K562 (cell line): ENCODE results near the gene SUPT3H. TPM values are rescaled to one million over a fixed set of nuclear protein-coding genes. Genes with fewer than 3 reads are reported as not detected.

Experiments
- CXXC5 ChIP-seq: fragments of 250-450 bp; sonication (Bioruptor Pico); IDR thresholded peaks from 2 replicates; pipeline ENCODE4 v1.8.0; 2022; ENCODE audit warnings: inconsistent platforms, mild to moderate bottlenecking, moderate library complexity
- HMGN3 ChIP-seq: IDR thresholded peaks from 2 replicates; pipeline ENCODE4 v1.6.1; 2011; ENCODE audit warnings: borderline replicate concordance, low read depth, mild to moderate bottlenecking, mixed read lengths, low read length; ENCODE audit not compliant: insufficient read length; ENCODE audit errors: extremely low read depth
- ILK ChIP-seq: fragments of 450-650 bp; IDR thresholded peaks from 2 replicates; pipeline ENCODE4 v1.6.1; 2016; ENCODE audit warnings: missing genetic modification characterization, low read depth, mild to moderate bottlenecking, missing compliant biosample characterization, moderate library complexity, borderline replicate concordance
- KAT8 ChIP-seq: fragments of 450-650 bp; IDR thresholded peaks from 2 replicates; pipeline ENCODE4 v1.6.1; 2016; ENCODE audit warnings: low read depth, mild to moderate bottlenecking
- KDM2B ChIP-seq: fragments of 250-450 bp; sonication (Bioruptor Pico); IDR thresholded peaks from 2 replicates; pipeline ENCODE4 v1.8.0; 2021; ENCODE audit warnings: mild to moderate bottlenecking, moderate library complexity
- KLF1 ChIP-seq: fragments of 450-650 bp; IDR thresholded peaks from 2 replicates; pipeline ENCODE4 v1.6.1; 2016; ENCODE audit warnings: missing genetic modification characterization, missing compliant biosample characterization
- MCM5 ChIP-seq: fragments of 450-650 bp; IDR thresholded peaks from 2 replicates; pipeline ENCODE4 v1.6.1; 2016; ENCODE audit warnings: low read depth
- NFIC ChIP-seq: fragments of 450-650 bp; IDR thresholded peaks from 2 replicates; pipeline ENCODE4 v1.6.1; 2017; ENCODE audit warnings: mild to moderate bottlenecking, inconsistent platforms
- NFYB ChIP-seq: IDR thresholded peaks from 2 replicates; pipeline ENCODE4 v1.6.1; 2011; ENCODE audit warnings: mild to moderate bottlenecking, moderate library complexity; ENCODE audit not compliant: insufficient read length; ENCODE audit errors: extremely low read depth
- SAFB2 ChIP-seq: fragments of 200-400 bp; formaldehyde crosslinking; IDR thresholded peaks from 2 replicates; pipeline ENCODE4 v1.6.1; 2018; ENCODE audit warnings: borderline replicate concordance, low read length, low read depth, moderate library complexity; ENCODE audit not compliant: severe bottlenecking
- SLC30A9 ChIP-seq: fragments of 250-450 bp; sonication (Bioruptor Pico); IDR thresholded peaks from 2 replicates; pipeline ENCODE4 v1.8.0; 2022; ENCODE audit warnings: mild to moderate bottlenecking, moderate library complexity
- SOX6 ChIP-seq: fragments of 450-650 bp; IDR thresholded peaks from 2 replicates; pipeline ENCODE4 v1.6.1; 2014; ENCODE audit warnings: mild to moderate bottlenecking
- TAF9B ChIP-seq: fragments of 450-650 bp; IDR thresholded peaks from 2 replicates; pipeline ENCODE4 v1.6.1; 2018; ENCODE audit warnings: mild to moderate bottlenecking; ENCODE audit not compliant: partially characterized antibody
- TEAD2 ChIP-seq: fragments of 450-650 bp; IDR thresholded peaks from 2 replicates; pipeline ENCODE4 v1.6.1; 2016; ENCODE audit warnings: missing genetic modification characterization, control low read depth, missing compliant biosample characterization
- TRIM24 ChIP-seq, 2 experiments: fragments of 450-650 bp; IDR thresholded peaks; 2 replicates each; pipeline ENCODE4 v1.6.1; 2016
- ZNF232 ChIP-seq: sonication (generic); formaldehyde crosslinking; IDR thresholded peaks from 2 replicates; pipeline ENCODE4 v1.8.0; 2022; ENCODE audit warnings: mild to moderate bottlenecking, missing genetic modification reagents
- ZNF592 ChIP-seq: fragments of 450-650 bp; IDR thresholded peaks from 2 replicates; pipeline ENCODE4 v1.6.1; 2017; ENCODE audit warnings: antibody characterized with exemption, mild to moderate bottlenecking
- polyA plus RNA-seq, 8 experiments: library from polyadenylated mRNA; depleted of rRNA in 4 of 8; stranded (reverse) in 5 of 8; unstranded in 3 of 8; fragments of >200 nt; fragmentation: Nextera tagmentation in 2 of 8; fragmentation: Illumina TruSeq in 1 of 8; extraction: Ambion mirVana in 2 of 8; extraction: Trizol in 1 of 8; gene quantifications; 2 replicates each; pipeline versions ENCODE4 v1.2.1 to v1.2.3, GENCODE V29; 2011 to 2014; ENCODE audit warnings: inconsistent platforms in 1 of 8, missing spikeins in 1 of 8
- total RNA-seq, 7 experiments: library from RNA; depleted of rRNA in 6 of 7; stranded (reverse); fragments of >200 nt in 6 of 7; fragmentation: Illumina TruSeq in 2 of 7; extraction: Trizol in 2 of 7; gene quantifications; 2 replicates each; pipeline versions ENCODE4 v1.2.1 to v1.2.3, GENCODE V29; 2011 to 2021; ENCODE audit warnings: low replicate concordance in 1 of 7
- TF ChIP-seq, protein P1 (sequence below): fragments of 150-350 bp; conservative IDR thresholded peaks from 2 replicates; pipeline ENCODE4 v1.6.1; 2014; ENCODE audit warnings: low read length

The SUPT3H gene
- total and polyA plus RNA-seq, 9 of the 15 experiments (the other 6 are each of a cell fraction or from before 2014, with no cell fraction given) = 7.2 to 16.3 (median 11.9) TPM

- TF ChIP-seq KDM2B (CRISPR knock-in tag) (no peak), HMGN3 (peak; percentile 23), TEAD2 (tag) (no peak), ZNF592 (no peak), MCM5 (no peak), NFYB (no peak), NFIC (no peak), SOX6 (no peak), TRIM24 (IDR thresholded peaks at IDR 0.05) (no peak), KLF1 (tag) (no peak), ZNF232 (CRISPR knock-in tag) (no peak), SLC30A9 (CRISPR knock-in tag) (no peak), ILK (tag) (no peak), SAFB2 (no peak), KAT8 (no peak), TAF9B (no peak), CXXC5 (CRISPR knock-in tag) (0 out of 2 replicates have a peak, but pooled peaks have one; percentile 29)
- TF ChIP-seq, protein P1, sequence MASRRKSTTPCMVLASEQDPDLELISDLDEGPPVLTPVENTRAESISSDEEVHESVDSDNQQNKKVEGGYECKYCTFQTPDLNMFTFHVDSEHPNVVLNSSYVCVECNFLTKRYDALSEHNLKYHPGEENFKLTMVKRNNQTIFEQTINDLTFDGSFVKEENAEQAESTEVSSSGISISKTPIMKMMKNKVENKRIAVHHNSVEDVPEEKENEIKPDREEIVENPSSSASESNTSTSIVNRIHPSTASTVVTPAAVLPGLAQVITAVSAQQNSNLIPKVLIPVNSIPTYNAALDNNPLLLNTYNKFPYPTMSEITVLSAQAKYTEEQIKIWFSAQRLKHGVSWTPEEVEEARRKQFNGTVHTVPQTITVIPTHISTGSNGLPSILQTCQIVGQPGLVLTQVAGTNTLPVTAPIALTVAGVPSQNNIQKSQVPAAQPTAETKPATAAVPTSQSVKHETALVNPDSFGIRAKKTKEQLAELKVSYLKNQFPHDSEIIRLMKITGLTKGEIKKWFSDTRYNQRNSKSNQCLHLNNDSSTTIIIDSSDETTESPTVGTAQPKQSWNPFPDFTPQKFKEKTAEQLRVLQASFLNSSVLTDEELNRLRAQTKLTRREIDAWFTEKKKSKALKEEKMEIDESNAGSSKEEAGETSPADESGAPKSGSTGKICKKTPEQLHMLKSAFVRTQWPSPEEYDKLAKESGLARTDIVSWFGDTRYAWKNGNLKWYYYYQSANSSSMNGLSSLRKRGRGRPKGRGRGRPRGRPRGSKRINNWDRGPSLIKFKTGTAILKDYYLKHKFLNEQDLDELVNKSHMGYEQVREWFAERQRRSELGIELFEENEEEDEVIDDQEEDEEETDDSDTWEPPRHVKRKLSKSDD = no peak
Observed at GRCh38 chr6:45419571-45420082, 41.9 kb upstream of the SUPT3H start (continued).
